HL-60/S4 (cell line): ENCODE results near the gene PAM16.

Experiments used
- in situ Hi-C: fragments of 300-500 bp; cut with MboI; formaldehyde crosslinking; loops from 2 replicates; pipeline ENCODE4 v1.14.3; 2022; ENCODE audit warnings: low sequenced_read_pairs

Gene PAM16

DNA sequence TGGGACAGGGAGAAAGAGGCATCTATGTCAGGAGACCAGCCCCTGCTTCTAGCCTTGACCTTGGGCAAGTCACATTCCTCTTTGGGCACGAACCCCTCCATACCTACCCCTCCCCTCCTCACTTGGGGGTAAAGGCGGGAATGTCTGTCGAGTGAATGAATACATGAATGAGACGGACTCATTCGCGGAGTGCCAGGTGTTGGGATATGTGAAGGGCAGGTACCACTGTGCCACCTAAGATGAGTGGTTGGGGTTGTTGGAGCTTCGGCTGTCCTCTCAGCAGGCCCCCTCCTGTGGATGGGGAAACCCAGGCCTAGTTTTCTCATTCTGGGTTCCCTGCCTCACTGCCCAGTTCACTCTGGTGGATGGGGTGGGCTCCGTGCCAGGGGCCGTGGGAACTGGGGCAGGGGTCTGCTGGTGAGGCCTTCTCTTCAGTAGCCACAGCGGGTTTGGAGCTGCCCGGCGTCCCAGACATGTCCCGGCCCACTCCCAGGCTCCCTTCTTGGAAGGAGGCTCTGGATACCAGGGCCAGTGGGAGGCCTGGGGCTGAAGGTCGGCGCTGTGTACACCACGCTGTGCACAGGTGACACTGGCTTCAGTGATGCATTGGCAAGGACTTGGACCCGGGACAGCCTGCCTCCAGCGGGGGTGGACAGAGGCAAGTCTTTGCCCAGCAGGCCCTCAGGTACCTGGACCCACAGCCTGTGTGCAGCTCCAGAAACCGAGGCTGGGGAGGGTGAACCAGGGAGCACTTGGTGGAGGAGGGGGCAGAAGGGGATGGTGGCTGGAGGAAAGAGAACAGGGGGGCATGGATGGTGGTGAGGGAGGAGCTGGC lies 29.6 kb downstream of the PAM16 start:
- in situ Hi-C loops, result no loop called here

GRCh38 chr16:4320571-4321137 lies 30.5 kb downstream of the PAM16 start:
- in situ Hi-C loops, result no loop called here

GRCh38 chr16:4319454-4320421 lies 31.4 kb downstream of the PAM16 start:
- in situ Hi-C loops, result no loop called here

- in situ Hi-C loops, result no loop called here
Measured at GRCh38 chr16:4318967-4319366, 32.2 kb downstream of the PAM16 start.

DNA sequence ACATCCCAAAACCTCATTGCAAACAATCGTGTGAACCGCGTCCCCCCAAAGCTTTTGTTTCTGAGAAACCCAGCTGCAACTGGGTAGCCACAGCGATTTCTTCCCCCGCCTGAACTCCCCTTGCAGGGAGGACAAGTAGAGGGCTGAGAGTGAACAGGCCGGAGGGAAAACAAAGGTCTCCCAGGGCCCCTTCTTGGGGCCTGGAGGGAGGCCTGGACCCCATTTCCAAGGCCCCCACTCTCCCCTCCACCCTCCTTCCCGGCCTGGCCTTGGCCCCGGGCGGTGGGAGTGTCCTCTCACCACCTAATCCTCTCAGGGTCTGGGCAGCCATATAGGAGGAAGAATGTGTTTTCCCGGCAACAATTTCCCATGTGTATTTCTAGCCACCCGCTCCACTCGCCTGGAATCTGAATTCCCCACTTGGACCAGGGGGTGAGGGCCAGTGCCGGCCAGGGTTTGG lies 32.6 kb downstream of the PAM16 start:
- in situ Hi-C loops, result no loop called here

GRCh38 chr16:4317532-4318450 lies 33.3 kb downstream of the PAM16 start:
- in situ Hi-C loops, result no loop called here

DNA sequence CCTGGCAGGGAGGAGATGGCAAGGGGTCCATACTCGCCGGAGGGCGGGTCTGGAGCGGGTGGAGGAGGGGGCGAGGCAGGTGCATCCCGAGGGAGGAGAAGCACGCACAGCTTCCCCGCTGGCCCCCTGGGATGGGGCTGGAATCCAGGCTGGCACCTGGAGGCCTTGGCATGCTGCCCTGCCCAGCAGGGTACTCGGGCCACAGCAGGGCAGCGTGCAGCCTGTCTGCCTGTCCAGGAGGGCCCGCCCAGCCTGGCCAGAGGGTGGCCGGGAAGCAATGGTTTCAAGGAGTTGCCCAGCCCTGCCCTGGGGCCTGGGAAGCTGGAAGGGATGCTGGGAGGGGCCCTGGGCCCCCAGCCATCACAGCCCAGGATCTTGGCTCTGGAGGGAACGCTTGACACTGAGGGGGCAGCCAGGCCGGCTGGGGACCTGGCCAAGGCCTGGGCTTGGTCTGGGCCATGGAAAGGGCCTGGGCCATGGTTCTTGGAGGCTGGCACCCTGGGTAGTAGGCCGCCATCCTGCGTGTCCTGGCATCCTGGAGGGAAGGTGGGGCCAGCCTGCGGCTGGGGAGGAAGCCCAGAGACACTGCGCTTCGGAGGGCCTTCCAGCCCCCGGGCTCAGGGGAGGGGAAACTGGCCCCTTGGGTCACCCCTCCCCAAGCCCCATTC lies 34.1 kb downstream of the PAM16 start:
- in situ Hi-C loops, result no loop called here

DNA sequence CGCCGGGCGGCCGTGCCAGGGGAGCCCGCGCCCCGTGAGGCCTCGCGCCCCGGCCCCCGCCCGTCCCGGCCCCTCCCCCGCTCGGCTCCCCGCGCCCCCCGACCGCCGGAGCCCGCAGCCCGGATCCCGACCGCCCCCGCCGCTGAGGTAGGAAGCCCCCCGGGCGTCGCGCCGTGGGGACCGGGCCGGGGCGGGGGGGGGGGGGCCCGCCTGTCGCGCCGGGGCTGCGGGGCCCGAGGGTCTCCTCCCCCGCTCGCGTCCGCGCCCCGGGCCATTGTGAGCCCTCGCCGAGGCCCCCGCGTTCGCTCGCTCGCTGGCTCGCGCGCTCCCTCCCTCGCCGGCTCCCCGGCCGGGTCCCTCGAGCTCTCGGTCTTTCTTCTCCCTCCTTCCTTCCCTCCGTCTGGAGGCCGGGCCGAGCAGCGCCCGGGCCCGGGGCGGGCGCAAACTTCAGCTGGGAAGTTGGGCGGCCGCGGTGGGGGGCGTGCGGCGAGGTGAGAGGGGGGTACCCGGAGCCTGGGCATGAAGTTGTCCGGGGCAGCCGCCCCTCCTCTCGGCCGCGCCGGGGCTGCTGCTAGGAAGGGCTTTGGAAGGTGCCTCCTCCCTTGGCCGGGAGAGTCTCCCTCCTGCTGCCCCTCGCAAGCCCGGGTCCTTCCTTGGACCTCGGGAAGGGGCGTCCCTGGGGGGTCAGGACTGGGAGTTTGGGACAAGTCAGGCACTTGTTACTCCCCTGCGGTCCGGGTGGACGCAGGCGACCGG lies 34.8 kb downstream of the PAM16 start:
- in situ Hi-C loops, result no loop called here

- in situ Hi-C loops, result no loop called here
Measured at GRCh38 chr16:4315186-4316107, 35.7 kb downstream of the PAM16 start, which contains the start of gene GLIS2. Gene GLIS2 (plus strand): TSS chr16:4316067. CDS start chr16:4332281, 16,214 bp downstream.

DNA sequence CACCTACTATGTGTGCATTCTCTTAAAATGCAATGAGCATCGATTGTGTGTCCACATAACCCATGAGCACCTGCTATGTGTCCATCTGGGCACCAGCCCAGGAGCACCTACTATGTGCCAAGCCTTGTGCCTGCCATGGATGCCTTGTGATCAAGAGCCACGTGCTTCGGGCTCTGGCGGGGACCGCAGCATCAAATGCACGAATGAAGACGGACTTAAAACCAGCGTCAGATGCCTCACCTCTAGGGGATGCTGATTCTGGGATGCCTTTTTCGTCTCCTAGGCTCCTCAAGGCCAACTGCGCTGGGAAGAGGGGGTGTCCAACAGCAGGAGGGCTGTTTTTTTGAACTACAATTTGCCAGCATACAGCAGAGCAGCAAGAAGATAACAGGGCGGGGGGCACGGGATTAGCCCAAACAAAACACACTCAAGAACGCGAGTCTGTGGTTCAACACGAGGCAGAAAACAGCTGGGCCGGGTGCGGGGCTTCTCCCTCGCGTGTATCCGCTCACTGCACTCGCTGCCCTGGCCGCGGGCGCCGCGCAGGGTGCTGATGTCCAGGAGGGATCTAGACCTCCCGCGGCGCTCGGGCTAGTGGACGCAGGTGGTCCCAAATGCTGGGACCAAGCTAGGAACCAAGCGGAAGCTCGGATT lies 36.5 kb downstream of the PAM16 start:
- in situ Hi-C loops, result no loop called here

GRCh38 chr16:4313563-4314531 lies 37.3 kb downstream of the PAM16 start:
- in situ Hi-C loops, result no loop called here

DNA sequence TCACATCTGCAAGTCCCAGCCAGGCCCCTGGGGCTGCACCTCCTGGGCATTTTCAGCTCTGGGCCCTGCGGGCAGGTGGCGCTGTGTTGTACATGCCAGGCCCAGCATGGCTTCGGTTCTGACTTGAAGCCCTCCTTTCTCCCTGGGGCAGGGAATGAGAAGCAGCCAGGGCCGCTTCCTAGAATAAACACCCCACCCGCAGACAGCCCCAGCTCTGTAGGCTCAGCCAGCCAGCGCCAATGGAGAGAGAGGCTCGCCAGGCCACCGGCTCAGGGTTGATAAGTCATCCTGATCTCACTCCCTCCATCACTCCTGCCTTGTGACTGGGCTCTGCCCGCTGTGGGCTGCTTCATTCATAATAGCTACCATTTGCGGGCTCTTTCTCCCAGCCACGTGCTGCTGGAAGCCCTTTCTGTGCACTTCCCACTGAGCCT lies 41.3 kb downstream of the PAM16 start:
- in situ Hi-C loops, result no loop called here

GRCh38 chr16:4309102-4309832 lies 41.9 kb downstream of the PAM16 start:
- in situ Hi-C loops, result no loop called here

- in situ Hi-C loops, result no loop called here
Measured at GRCh38 chr16:4307215-4308037, 43.7 kb downstream of the PAM16 start.
